ENCODE measurements around the gene FBP2.
"Not testable (repeated sequence)": the region's sequence is repeated elsewhere in the genome, so short reads cannot be mapped to it uniquely, and the experiment has no call there.

FBP2 gene

DNA sequence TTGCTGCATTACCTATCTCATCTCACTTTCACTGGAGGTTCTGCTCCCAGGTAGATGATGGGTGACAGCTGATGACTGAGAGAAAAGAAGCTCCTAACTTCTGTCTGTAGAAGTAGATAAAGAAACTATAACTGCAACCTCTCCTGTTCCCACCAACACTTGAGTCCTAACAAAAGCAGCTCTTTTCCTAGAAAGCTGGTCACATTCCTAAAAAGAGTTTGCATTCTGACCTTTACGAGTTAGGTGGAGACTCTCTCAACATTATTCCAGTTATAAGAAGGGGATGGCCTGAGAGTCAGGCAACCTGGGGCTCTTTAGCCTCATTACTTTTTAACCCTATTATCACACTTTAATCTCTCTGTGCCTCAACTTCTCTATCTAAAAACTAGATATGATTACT, 47.7 kb downstream of the FBP2 start:
- Histone ChIP-seq H3K4me3 (no peak overlapping the region), H3K27ac (no peak overlapping the region)
- DNase-seq (ENCODE audit: low spot score), result no peak
- TF ChIP-seq CTCF (IDR thresholded peaks at IDR 0.05), result no peak

- not testable (repeated sequence) for H3K27ac ChIP-seq; DNase-seq (ENCODE audit: low spot score); H3K4me3 ChIP-seq
These were observed 49.3 kb downstream of the FBP2 start for GRCh38 chr9:94544335-94544734.

DNA sequence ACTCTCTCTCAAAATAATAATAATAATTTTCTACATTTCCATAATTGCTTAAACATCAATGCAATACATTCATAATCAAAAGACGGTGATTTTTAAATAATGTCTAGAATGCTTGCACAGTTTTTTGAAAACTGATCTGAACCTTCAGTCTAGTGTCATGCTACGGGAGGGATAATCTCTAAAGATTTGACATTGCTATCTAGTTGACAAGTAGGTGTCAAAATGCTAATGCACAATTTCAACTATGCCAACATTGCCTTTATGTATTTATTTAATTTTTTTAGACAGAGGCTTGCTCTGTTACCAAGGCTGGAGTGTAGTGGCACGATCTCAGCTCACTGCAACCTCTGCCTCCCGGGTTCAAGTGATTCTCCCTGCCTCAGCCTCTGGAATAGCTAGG, 54.7 kb downstream of the FBP2 start:
- no peak overlapping the region for H3K27ac ChIP-seq
- TF ChIP-seq CTCF (IDR thresholded peaks at IDR 0.05), result no peak
- H3K4me3 ChIP-seq, result no peak overlapping the region
- no peak for DNase-seq (ENCODE audit: low spot score)

DNA sequence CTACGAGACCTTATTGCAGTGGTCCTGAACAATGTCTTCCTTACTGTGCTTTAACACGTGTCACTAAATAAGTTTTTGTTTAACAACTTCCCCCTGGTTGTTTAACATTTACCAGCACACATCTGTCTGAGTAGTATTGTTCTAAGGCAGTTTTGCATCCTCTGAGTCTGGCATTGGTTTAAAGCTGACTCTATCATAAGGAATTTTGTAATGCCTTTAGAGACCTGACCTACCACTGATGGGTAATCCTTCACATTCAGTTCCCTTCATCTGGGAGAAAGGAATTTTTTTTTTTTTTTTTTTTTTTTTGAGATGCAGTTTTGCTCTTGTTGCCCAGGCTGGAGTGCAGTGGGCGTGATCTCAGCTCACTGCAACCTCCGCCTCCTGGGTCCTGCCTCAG, 58.7 kb downstream of the FBP2 start:
- no peak for DNase-seq (ENCODE audit: low spot score)
- no peak for TF ChIP-seq CTCF (IDR thresholded peaks at IDR 0.05)
- Histone ChIP-seq H3K27ac (no peak overlapping the region), H3K4me3 (no peak overlapping the region)

- H3K27ac ChIP-seq, result no peak overlapping the region
- no peak for TF ChIP-seq CTCF (IDR thresholded peaks at IDR 0.05)
- no peak for DNase-seq (ENCODE audit: low spot score)
- H3K4me3 ChIP-seq, result no peak overlapping the region
These were observed 60.0 kb downstream of the FBP2 start for GRCh38 chr9:94533601-94534000.

- TF ChIP-seq CTCF (IDR thresholded peaks at IDR 0.05), result no peak
- DNase-seq (ENCODE audit: low spot score), result no peak
- Histone ChIP-seq H3K4me3 (no peak overlapping the region), H3K27ac (no peak overlapping the region)
These were observed 60.5 kb downstream of the FBP2 start for GRCh38 chr9:94533155-94533554.

- TF ChIP-seq CTCF (IDR thresholded peaks at IDR 0.05), result no peak
These were observed 64.7 kb downstream of the FBP2 start for GRCh38 chr9:94528886-94529285.

DNA sequence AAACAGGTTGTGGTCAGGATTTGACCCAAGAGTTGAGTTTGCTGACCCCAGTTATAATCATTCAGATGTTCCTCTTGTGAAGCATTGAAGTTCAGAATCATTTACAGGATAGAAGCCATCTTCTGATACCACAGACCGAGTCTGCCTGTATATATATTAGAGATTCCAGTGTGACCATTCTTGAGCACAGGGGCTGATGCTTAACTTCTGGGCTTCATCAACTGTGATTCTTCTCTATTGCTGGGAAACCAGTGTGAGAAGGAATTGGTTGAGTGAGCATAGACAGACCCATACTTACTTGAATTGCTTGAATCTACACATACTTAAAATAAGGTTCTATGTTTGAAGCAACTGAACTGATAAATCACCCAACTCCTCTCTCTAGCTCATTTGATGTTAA, 66.7 kb downstream of the FBP2 start:
- TF ChIP-seq CTCF (IDR thresholded peaks at IDR 0.05), result no peak
- no peak overlapping the region for H3K4me3 ChIP-seq

More at GRCh38 chr9:94528886-94529285, 64.7 kb downstream of the FBP2 start:
- H3K27ac ChIP-seq, result no peak overlapping the region
- no peak for DNase-seq (ENCODE audit: low spot score)
- no peak overlapping the region for H3K4me3 ChIP-seq

More for the DNA sequence above, 66.7 kb downstream of the FBP2 start:
- no peak overlapping the region for H3K27ac ChIP-seq
- DNase-seq (ENCODE audit: low spot score), result no peak

Data from coronary artery (tissue), 2 donors.